ENCODE measurements around the gene CAMTA1.
A peak's percentile ranks its signal among the peaks of the same experiment; 100 is the strongest.

DNA sequence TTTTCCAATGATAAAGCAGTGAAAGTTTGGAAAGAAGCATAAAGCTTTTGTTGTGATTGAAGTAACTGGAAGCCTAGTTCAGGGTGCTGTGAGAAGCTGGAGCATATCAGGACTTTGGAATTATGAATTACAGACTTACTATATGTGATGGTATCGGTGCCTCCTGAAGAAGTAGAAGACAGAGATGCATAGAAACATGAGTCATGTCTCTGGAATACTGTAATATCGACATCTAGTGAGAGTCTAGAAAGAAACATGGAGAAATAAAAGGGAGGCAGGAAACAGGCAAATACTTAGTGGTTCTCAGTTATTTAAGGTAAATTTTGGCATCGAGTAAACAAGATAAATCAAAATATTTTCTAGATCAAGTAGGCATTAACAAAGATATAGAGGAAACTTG, 103.0 kb downstream of the CAMTA1 start:
- TF ChIP-seq, protein P1, sequence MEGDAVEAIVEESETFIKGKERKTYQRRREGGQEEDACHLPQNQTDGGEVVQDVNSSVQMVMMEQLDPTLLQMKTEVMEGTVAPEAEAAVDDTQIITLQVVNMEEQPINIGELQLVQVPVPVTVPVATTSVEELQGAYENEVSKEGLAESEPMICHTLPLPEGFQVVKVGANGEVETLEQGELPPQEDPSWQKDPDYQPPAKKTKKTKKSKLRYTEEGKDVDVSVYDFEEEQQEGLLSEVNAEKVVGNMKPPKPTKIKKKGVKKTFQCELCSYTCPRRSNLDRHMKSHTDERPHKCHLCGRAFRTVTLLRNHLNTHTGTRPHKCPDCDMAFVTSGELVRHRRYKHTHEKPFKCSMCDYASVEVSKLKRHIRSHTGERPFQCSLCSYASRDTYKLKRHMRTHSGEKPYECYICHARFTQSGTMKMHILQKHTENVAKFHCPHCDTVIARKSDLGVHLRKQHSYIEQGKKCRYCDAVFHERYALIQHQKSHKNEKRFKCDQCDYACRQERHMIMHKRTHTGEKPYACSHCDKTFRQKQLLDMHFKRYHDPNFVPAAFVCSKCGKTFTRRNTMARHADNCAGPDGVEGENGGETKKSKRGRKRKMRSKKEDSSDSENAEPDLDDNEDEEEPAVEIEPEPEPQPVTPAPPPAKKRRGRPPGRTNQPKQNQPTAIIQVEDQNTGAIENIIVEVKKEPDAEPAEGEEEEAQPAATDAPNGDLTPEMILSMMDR (IDR thresholded peaks at IDR 0.05), result peak; percentile 17; the same call in 1 of the 2 replicates
- TF ChIP-seq POLR2AphosphoS5 (IDR thresholded peaks at IDR 0.05; ENCODE audit: low read depth, low read length) (no peak), RAD21 (IDR thresholded peaks at IDR 0.05; ENCODE audit: low read length) (no peak), EP300 (IDR thresholded peaks at IDR 0.05; ENCODE audit: borderline replicate concordance in 1 of 2, low read depth in 1 of 2, low read length in 1 of 2) (no peak), SMC3 (IDR thresholded peaks at IDR 0.05; ENCODE audit: low read depth, low read length) (no peak), NRF1 (IDR thresholded peaks at IDR 0.05; ENCODE audit: low read depth, low read length) (no peak), MXI1 (IDR thresholded peaks at IDR 0.05; ENCODE audit: low read depth, low read length) (no peak), RFX5 (IDR thresholded peaks at IDR 0.05; ENCODE audit: low read length) (no peak), SIN3A (IDR thresholded peaks at IDR 0.05; ENCODE audit: borderline replicate concordance, low read depth, low read length) (no peak), EZH2phosphoT487 (IDR thresholded peaks at IDR 0.05; ENCODE audit: borderline replicate concordance, low read depth) (no peak), JUND (IDR thresholded peaks at IDR 0.05) (no peak), TCF12 (IDR thresholded peaks at IDR 0.05) (no peak)
- TF ChIP-seq, protein P2, sequence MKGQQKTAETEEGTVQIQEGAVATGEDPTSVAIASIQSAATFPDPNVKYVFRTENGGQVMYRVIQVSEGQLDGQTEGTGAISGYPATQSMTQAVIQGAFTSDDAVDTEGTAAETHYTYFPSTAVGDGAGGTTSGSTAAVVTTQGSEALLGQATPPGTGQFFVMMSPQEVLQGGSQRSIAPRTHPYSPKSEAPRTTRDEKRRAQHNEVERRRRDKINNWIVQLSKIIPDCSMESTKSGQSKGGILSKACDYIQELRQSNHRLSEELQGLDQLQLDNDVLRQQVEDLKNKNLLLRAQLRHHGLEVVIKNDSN (IDR thresholded peaks at IDR 0.05; ENCODE audit: borderline replicate concordance, low read depth), result no peak
